Parathyroid adenoma (tissue), 2 donors: ENCODE data around the gene MRGPRD.

Experiments
- H2AFZ ChIP-seq: fragments of 300-600 bp; sonication (generic); one replicate; pipeline ENCODE4 v1.7.0; 2017; ENCODE audit warnings: antibody characterized with exemption, mild to moderate bottlenecking
- H3K27ac ChIP-seq: fragments of 300-600 bp; sonication (generic); one replicate; pipeline ENCODE4 v1.7.0; 2017
- H3K27me3 ChIP-seq: fragments of 300-600 bp; sonication (generic); one replicate; pipeline ENCODE4 v1.7.0; 2017; ENCODE audit warnings: low read length; ENCODE audit not compliant: control insufficient read depth, insufficient read depth
- H3K36me3 ChIP-seq: fragments of 300-600 bp; sonication (generic); one replicate; pipeline ENCODE4 v1.7.0; 2017; ENCODE audit warnings: low read length; ENCODE audit not compliant: control insufficient read depth, insufficient read depth
- H3K4me1 ChIP-seq: fragments of 300-600 bp; sonication (generic); one replicate; pipeline ENCODE4 v1.7.0; 2017; ENCODE audit warnings: control low read depth
- H3K4me2 ChIP-seq: fragments of 300-600 bp; sonication (generic); one replicate; pipeline ENCODE4 v1.7.0; 2017; ENCODE audit warnings: low read length
- H3K4me3 ChIP-seq: fragments of 300-600 bp; sonication (generic); one replicate; pipeline ENCODE4 v1.7.0; 2017; ENCODE audit warnings: low read depth, low read length
- H3K79me2 ChIP-seq: fragments of 300-600 bp; sonication (generic); one replicate; pipeline ENCODE4 v1.7.0; 2017; ENCODE audit warnings: control low read depth
- H3K9ac ChIP-seq: fragments of 300-600 bp; sonication (generic); one replicate; pipeline ENCODE4 v1.7.0; 2017; ENCODE audit warnings: mild to moderate bottlenecking
- H3K9me3 ChIP-seq: fragments of 300-600 bp; sonication (generic); one replicate; pipeline ENCODE4 v1.7.0; 2017; ENCODE audit warnings: low read length; ENCODE audit not compliant: control insufficient read depth
- TF ChIP-seq, protein P1 (sequence below): fragments of 300-600 bp; sonication (generic); IDR thresholded peaks from one replicate; pipeline ENCODE4 v1.7.0; 2017; ENCODE audit warnings: antibody characterized with exemption, mild to moderate bottlenecking
- donor health status: primary hyperparathyroidism.

Gene MRGPRD

DNA sequence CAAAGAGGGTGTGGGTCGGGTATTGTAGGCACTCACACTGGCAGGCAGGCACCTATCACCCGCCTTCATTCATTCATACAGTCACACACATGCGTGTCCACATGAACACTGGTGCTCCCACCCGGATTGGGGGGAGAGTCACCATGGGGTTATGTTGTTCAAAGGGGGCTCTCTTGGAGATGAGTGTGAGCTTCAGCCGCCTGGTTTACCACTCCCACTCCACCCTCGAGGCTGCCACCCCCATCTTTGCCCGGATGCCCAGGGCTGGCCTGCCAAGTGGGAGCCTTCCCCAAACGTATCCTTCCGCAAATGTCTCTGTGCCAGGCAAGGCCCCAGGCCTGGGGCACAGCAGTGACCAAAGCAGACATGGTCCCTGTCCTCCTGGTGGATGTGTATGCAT is 22.6 kb downstream of the MRGPRD start:
- no peak overlapping the region for H3K27ac ChIP-seq
- no peak overlapping the region for H2AFZ ChIP-seq
- H3K9me3 ChIP-seq = no peaks in the 10 kb centered on the region
- H3K9ac ChIP-seq = no peak overlapping the region
- no peaks in the 10 kb centered on the region for H3K27me3 ChIP-seq
- no peak overlapping the region for H3K4me2 ChIP-seq
- no peaks in the 10 kb centered on the region for H3K4me1 ChIP-seq
- no peak overlapping the region for H3K4me3 ChIP-seq
- TF ChIP-seq, protein P1, sequence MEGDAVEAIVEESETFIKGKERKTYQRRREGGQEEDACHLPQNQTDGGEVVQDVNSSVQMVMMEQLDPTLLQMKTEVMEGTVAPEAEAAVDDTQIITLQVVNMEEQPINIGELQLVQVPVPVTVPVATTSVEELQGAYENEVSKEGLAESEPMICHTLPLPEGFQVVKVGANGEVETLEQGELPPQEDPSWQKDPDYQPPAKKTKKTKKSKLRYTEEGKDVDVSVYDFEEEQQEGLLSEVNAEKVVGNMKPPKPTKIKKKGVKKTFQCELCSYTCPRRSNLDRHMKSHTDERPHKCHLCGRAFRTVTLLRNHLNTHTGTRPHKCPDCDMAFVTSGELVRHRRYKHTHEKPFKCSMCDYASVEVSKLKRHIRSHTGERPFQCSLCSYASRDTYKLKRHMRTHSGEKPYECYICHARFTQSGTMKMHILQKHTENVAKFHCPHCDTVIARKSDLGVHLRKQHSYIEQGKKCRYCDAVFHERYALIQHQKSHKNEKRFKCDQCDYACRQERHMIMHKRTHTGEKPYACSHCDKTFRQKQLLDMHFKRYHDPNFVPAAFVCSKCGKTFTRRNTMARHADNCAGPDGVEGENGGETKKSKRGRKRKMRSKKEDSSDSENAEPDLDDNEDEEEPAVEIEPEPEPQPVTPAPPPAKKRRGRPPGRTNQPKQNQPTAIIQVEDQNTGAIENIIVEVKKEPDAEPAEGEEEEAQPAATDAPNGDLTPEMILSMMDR = no peak
- no peaks in the 10 kb centered on the region for H3K36me3 ChIP-seq
- no peaks in the 10 kb centered on the region for H3K79me2 ChIP-seq

DNA sequence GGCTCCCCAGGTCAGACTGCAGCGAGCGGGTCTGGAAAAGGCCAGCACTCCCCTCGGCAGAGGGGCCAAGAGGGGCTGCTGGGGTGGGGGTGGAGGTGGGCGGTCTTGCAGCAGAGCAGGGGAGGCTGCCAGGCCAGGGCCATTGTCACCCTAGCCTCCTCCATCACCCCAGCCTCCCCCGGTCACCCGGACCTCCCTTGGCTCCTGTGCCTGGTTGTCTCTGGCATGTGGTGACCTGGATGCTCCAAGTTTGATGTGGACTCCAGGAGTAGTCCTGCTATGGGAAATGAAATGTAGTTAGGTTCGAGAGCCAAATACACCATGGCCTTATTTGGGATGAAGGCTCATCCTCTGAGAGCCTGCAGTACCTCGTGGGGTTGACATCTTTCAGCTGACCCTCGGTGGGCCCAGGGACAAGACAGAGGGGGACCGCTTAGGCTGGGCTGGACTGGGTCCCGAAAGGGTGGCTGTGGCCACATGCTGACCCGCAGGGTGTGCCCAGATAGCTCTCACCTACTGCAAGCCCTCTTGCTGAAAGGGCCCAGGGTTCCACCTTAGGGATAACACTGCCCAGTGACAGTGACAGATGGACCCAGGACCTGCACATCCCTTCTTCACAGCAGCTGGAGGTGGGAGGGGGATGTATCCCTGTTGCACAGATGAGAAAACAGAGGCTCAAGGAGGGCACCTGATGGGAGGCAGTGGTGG is 24.1 kb downstream of the MRGPRD start:
- Histone ChIP-seq H3K27ac (no peak overlapping the region), H3K9ac (no peak overlapping the region), H3K36me3 (no peaks in the 10 kb centered on the region)

DNA sequence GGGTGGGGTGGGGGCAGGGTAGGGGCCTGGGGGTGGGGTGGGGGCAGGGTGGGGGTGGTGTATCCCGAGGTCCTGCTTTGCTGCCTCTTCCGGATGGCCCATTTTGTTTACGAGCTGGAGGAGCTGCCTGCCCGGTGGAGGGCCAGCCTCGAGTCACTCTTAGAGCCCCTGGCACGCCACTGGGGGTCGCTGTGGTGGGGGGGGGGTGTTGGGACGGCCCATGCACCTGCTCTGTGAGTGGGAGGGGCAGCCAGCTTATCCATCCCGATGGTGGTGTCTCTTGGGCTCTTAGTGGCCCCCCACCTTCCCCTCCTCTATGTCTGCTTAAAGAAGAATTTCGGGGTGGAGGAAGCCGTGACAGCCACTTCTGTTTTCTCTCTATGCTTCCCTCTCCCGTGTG is 24.6 kb downstream of the MRGPRD start:
- Histone ChIP-seq H2AFZ (no peak overlapping the region), H3K27me3 (no peaks in the 10 kb centered on the region), H3K4me2 (no peak overlapping the region), H3K4me3 (no peak overlapping the region), H3K9me3 (no peaks in the 10 kb centered on the region), H3K27ac (no peak overlapping the region), H3K9ac (no peak overlapping the region), H3K36me3 (no peaks in the 10 kb centered on the region), H3K79me2 (no peaks in the 10 kb centered on the region), H3K4me1 (no peaks in the 10 kb centered on the region)
- TF ChIP-seq, protein P1 = no peak

More for the DNA sequence above, 24.1 kb downstream of the MRGPRD start:
- no peak overlapping the region for H3K4me2 ChIP-seq
- no peaks in the 10 kb centered on the region for H3K9me3 ChIP-seq
- TF ChIP-seq, protein P1 = no peak
- H3K79me2 ChIP-seq = no peaks in the 10 kb centered on the region
- no peak overlapping the region for H3K4me3 ChIP-seq
- H3K4me1 ChIP-seq = no peaks in the 10 kb centered on the region
- H3K27me3 ChIP-seq = no peaks in the 10 kb centered on the region
- no peak overlapping the region for H2AFZ ChIP-seq

DNA sequence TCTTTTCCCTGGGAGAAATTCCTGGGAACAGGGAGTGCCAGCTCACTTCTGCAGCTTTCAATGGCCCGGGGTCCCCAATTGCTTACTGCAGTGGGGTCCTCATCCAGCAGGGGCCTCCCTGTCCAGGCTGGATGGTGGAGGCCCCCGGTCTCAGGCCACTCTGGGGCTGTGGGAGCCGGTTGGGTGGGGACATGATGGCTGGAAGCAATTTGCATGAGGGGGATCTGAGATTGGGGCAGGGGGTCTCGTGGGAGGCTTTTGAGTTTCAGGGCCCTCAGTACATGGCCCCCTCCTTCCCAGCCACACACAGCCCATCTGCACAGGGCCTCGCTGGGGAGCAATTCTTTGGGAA is 25.2 kb downstream of the MRGPRD start:
- Histone ChIP-seq H3K9me3 (no peaks in the 10 kb centered on the region), H2AFZ (no peak overlapping the region), H3K4me3 (no peak overlapping the region), H3K79me2 (no peaks in the 10 kb centered on the region), H3K4me2 (no peak overlapping the region), H3K27me3 (no peaks in the 10 kb centered on the region), H3K36me3 (no peaks in the 10 kb centered on the region), H3K4me1 (no peaks in the 10 kb centered on the region), H3K27ac (no peak overlapping the region), H3K9ac (no peak overlapping the region)
- TF ChIP-seq, protein P1 = no peak
